HL-60 (cell line): ENCODE measurements around the gene EFNA1.

ENCODE experiments used
- DNase-seq, 2 experiments: peaks; one replicate each; pipeline ENCODE4 v3.0.0-alpha.2; 2010 to 2020; ENCODE audit warnings: low read depth in 1 of 2, low spot score in 1 of 2
- H3K27ac ChIP-seq: fragments of 250-450 bp; sonication (Bioruptor Pico); replicated peaks from 2 replicates; pipeline ENCODE4 v1.5.1; 2020; ENCODE audit warnings: mild to moderate bottlenecking, moderate library complexity
- H3K27me3 ChIP-seq: fragments of 250-450 bp; sonication (Bioruptor Pico); 2 replicates; pipeline ENCODE4 v1.5.1; 2021; ENCODE audit warnings: mild to moderate bottlenecking, moderate library complexity; ENCODE audit not compliant: insufficient read depth, poor library complexity, severe bottlenecking
- H3K4me3 ChIP-seq: replicated peaks from 2 replicates; pipeline ENCODE4 v1.5.1; 2011; ENCODE audit warnings: mild to moderate bottlenecking, control low read depth, low read length; ENCODE audit not compliant: insufficient read depth
- GABPA ChIP-seq: IDR thresholded peaks from 2 replicates; pipeline ENCODE4 v1.6.1; 2012; ENCODE audit warnings: low read depth
- POLR2AphosphoS5 ChIP-seq: IDR thresholded peaks from 2 replicates; pipeline ENCODE4 v1.6.1; 2012; ENCODE audit warnings: low read depth
- SPI1 ChIP-seq: IDR thresholded peaks from 2 replicates; pipeline ENCODE4 v1.6.1; 2012; ENCODE audit warnings: low read depth, mild to moderate bottlenecking, borderline replicate concordance
- TF ChIP-seq, protein P1 (sequence below): IDR thresholded peaks from one replicate; pipeline ENCODE4 v1.5.1; 2011; ENCODE audit warnings: low read length, control low read depth, inconsistent platforms; ENCODE audit not compliant: insufficient read depth
- TF ChIP-seq, protein P2 (sequence below): IDR thresholded peaks from 2 replicates; pipeline ENCODE4 v1.6.1; 2012; ENCODE audit warnings: low read depth; ENCODE audit not compliant: insufficient replicate concordance

EFNA1 gene

DNA sequence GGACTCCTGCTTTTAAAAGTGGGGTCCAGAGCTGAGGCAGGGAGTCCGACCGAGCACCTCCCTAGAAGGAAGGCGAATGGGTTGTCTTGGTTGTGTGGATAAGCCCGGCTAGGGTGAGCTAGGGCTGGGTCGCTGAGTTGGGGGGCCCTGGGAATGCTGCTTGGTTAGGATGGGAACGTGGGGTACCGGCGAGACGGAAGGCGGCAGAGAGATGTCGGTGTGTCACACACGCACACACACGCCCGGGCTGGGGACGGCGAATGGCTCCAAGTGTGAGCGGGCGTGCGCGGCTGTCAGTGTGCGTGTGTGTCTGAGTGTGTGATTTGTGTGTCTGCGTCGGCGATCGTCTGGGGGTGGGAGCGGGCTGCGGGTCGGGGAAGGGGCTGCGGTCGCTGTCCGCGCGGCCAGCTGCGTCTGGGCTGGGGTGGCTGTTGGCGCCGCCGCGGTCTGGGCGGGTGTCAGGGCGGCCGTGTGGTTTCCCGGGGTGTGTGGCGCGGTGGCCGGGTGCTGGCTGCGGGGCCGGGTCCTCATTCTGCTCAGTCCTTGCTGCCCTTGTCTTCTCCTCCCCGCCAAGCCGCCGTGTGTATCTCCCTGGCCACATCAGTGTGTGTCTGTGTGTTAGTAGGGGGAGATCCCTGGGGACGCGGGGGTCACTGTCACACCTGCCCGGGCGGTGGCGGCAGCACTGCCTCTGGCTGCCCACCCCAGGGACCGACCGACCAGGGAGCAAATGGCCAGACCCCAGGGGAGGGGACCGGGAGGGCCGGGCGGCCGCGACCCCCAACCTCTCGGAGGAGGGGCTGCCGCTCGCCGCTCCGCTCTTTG is 48.0 kb upstream of the EFNA1 start:
- Histone ChIP-seq H3K27ac (no peak overlapping the region), H3K4me3 (no peak overlapping the region), H3K27me3 (peaks cover 47% of the 10 kb centered on the region)
- TF ChIP-seq GABPA (no peak), SPI1 (no peak), POLR2AphosphoS5 (no peak)
- TF ChIP-seq, protein P1, sequence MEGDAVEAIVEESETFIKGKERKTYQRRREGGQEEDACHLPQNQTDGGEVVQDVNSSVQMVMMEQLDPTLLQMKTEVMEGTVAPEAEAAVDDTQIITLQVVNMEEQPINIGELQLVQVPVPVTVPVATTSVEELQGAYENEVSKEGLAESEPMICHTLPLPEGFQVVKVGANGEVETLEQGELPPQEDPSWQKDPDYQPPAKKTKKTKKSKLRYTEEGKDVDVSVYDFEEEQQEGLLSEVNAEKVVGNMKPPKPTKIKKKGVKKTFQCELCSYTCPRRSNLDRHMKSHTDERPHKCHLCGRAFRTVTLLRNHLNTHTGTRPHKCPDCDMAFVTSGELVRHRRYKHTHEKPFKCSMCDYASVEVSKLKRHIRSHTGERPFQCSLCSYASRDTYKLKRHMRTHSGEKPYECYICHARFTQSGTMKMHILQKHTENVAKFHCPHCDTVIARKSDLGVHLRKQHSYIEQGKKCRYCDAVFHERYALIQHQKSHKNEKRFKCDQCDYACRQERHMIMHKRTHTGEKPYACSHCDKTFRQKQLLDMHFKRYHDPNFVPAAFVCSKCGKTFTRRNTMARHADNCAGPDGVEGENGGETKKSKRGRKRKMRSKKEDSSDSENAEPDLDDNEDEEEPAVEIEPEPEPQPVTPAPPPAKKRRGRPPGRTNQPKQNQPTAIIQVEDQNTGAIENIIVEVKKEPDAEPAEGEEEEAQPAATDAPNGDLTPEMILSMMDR, result no peak
- TF ChIP-seq, protein P2, sequence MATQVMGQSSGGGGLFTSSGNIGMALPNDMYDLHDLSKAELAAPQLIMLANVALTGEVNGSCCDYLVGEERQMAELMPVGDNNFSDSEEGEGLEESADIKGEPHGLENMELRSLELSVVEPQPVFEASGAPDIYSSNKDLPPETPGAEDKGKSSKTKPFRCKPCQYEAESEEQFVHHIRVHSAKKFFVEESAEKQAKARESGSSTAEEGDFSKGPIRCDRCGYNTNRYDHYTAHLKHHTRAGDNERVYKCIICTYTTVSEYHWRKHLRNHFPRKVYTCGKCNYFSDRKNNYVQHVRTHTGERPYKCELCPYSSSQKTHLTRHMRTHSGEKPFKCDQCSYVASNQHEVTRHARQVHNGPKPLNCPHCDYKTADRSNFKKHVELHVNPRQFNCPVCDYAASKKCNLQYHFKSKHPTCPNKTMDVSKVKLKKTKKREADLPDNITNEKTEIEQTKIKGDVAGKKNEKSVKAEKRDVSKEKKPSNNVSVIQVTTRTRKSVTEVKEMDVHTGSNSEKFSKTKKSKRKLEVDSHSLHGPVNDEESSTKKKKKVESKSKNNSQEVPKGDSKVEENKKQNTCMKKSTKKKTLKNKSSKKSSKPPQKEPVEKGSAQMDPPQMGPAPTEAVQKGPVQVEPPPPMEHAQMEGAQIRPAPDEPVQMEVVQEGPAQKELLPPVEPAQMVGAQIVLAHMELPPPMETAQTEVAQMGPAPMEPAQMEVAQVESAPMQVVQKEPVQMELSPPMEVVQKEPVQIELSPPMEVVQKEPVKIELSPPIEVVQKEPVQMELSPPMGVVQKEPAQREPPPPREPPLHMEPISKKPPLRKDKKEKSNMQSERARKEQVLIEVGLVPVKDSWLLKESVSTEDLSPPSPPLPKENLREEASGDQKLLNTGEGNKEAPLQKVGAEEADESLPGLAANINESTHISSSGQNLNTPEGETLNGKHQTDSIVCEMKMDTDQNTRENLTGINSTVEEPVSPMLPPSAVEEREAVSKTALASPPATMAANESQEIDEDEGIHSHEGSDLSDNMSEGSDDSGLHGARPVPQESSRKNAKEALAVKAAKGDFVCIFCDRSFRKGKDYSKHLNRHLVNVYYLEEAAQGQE, result no peak
- DNase-seq, result no peak

DNA sequence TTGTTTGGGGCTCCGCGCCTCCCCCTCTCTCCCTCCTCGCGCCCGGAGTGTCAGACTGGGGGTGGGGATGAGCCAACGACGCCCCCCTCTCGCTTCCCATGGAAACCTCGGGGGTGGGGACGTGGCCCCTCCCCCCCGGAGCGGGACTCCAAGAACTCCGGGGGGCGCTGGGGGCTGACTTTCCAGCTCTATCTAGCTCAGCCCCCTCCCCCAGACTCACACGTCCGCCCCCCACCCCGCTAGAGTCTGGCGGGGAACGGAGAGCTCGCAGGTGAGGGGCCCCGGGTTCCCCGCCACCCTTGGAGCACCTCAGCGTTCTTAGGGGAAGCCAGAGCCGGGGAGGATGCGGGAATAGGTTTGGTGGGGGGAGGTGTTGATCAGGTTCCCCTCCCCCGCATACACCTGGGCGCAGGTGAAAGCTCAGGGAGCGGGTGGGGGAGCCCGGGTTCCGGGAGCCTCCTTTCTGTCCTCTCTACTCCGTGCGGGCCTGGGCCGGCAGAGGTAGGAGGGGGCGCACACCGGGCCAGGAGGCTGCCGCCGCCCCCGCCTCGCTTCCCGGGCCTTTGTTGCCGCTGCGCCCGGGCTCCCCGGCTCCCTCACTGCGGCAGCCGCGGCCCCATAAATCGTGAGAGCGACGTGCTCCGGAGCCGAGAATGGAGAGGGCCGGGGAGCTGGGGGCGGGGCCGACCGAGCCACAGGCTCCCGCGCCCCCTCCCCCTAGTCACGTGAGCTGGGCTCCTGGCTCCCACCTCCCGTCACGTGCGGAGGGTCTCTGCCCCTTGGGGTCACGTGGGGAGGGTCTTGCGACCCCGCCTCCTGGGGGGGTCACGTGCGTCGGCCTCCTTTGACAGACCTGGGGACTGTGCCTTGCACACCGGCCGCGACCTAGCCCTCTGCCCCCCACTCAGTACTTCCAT is 47.1 kb upstream of the EFNA1 start:
- H3K27me3 ChIP-seq, result peaks cover 47% of the 10 kb centered on the region
- no peak for DNase-seq
- H3K27ac ChIP-seq, result no peak overlapping the region
- TF ChIP-seq SPI1 (no peak), POLR2AphosphoS5 (no peak), GABPA (no peak)
- TF ChIP-seq, protein P2, result no peak
- TF ChIP-seq, protein P1, result no peak
- H3K4me3 ChIP-seq, result no peak overlapping the region

DNA sequence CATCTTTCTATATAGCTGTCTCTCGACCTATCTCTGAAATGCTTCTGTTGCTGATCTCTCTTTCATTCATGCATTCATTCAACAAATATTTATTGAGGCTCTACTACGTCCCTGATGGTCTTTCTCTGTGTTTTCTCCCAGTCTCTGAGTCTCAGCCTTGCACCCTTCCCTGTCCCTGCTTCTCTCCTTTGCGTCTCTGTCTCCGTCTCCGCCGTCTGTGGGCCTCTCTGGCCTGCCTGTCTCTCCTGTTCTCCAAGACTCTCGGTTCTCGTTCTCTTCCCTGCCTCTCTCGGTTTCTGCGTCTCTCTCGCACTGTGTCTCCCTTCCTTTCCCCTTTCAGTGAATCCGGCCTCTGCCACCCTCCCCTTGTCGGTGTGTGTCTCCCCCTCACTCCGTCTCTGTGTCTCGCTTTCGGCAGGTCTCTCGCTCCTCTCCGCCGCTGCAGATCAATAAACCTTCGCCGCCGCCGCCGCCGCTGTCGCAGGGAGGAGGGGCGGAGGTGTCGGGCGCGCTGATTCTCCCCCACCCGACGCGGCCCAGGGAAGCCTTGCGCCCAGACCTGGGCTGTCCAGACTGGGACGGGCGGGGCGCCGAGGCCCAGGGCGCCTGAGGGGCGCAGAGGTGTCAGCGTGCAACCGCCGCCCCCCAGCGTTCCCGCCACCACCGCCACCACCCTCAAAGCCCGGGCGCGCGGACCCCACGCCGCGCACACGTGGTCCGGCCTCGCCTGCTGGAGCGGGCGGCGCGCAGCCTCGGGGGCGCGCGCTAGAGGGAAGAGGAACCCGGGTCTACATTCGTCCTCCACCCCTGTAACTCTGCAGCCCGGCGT is 46.0 kb upstream of the EFNA1 start:
- H3K4me3 ChIP-seq, result no peak overlapping the region; the same call in 1 of the 2 replicates
- DNase-seq, result no peak
- TF ChIP-seq, protein P2, result no peak
- TF ChIP-seq GABPA (no peak), SPI1 (no peak), POLR2AphosphoS5 (no peak)
- TF ChIP-seq, protein P1, result no peak
- H3K27me3 ChIP-seq, result peaks cover 47% of the 10 kb centered on the region
- no peak overlapping the region for H3K27ac ChIP-seq
